ENCODE data around the gene SMYD4.
"Not testable (repeated sequence)": the region's sequence is repeated elsewhere in the genome, so short reads cannot be mapped to it uniquely, and the experiment has no call there.

Gene SMYD4

GRCh38 chr17:1829592-1830257 is at the start of gene SMYD4, which contains the start of gene RPA1:
TSS of gene SMYD4 (minus strand) at chr17:1829902. CDS start at chr17:1827994, 1,908 bp downstream.
TSS of gene RPA1 (plus strand) at chr17:1830005. CDS start at chr17:1830094, 89 bp downstream.
- DNase-seq (ENCODE audit: low spot score) = peak; percentile 100

GRCh38 chr17:1878419-1879121 is 48.9 kb upstream of the SMYD4 start:
- peak; percentile 19 for DNase-seq (ENCODE audit: low spot score)

DNA sequence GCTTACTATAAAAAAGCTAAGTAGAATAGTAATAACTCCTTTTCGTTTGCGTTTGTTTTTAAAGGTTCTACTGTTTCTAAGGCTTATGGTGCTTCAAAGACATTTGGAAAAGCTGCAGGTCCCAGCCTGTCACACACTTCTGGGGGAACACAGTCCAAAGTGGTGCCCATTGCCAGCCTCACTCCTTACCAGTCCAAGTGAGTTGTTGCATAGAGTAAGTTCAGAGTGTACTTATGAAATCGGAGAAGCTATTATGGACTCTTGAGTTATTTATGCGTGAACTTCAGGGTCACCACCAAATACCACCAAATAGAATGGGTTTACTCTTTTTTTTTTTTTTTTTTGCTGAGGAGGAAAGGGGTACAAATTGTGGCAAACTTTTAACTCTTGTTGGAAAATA is 45.9 kb upstream of the SMYD4 start:
- DNase-seq (ENCODE audit: low spot score) = no peak

DNA sequence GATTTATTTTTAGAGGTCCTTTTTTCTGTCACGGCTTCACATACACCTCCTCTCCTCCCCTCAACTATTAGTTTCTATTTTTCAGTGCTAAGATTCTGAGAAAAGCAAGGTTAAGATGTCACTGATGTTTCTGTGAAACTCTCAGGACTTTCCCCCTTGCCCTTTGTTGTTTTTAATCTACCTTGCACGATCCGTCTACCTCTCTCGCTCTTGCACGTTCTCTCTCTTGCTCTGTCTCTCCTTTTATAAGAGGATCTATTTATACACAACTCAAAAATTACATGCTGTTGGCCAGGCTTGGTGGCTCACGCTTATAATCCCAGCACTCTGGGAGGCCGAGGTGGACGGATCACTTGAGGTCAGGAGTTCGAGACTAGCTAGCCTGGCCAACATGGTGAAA is 43.7 kb upstream of the SMYD4 start:
- no peak for DNase-seq (ENCODE audit: low spot score)

- DNase-seq (ENCODE audit: low spot score) = no peak
Observed at GRCh38 chr17:1872976-1873375, 43.3 kb upstream of the SMYD4 start.

DNA sequence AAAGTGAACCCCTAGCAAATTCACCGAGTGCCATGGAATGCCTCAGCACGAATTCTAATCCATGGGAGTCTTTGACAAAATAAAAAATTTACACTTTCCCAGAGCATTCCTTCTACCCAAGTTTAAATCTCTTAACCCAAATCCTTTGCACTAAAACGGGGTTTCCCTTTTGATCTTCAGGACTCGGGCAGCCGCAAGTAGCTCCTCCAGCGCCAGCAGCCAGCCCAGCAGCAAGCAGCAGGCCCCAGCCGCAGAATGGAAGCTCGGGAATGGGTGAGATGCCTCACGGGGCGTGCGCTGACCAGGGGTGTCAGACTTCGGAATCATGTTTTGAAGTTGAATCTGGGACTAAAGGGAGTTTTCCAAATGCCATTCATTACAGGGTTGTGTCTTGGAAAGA is 42.6 kb upstream of the SMYD4 start:
- DNase-seq (ENCODE audit: low spot score) = no peak

DNA sequence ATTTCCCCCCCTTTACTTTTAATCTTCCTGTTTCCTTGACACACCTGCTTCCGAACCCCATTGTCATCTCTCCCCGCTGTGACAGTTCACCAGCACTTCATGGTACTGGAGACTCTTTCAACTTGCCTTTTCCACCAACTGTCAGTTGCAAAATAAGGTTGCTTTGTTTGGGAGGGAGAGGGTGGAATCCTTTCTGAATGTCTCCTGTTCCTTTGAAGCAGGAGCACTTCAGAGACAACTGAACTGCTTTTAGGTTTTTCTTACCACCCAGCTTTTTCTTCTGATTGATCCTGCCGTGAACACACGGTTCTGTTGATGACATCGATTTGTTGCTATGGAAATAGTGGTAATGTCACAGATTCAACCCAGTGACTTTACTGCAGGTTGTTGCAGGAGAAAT is 42.1 kb upstream of the SMYD4 start:
- DNase-seq (ENCODE audit: low spot score) = no peak

DNA sequence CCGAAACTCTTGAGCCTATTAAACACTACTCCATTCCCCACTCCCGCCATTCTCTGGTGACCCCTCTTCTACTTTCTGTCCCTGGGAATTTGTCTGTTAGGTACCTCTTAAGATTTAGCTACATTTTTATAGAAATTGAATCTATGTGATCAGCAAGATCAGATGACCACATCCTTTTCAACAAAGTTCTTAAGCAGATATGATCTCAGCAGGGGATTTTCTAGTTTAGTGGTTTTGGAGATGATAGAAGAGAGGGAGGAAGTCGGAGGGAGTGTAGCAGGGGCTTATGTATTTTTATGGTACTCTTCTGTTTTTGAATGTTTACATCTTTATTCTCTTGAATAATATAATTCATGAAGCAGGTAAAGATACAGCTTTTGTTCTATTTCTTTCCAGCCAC is 40.9 kb upstream of the SMYD4 start:
- DNase-seq (ENCODE audit: low spot score) = no peak

DNA sequence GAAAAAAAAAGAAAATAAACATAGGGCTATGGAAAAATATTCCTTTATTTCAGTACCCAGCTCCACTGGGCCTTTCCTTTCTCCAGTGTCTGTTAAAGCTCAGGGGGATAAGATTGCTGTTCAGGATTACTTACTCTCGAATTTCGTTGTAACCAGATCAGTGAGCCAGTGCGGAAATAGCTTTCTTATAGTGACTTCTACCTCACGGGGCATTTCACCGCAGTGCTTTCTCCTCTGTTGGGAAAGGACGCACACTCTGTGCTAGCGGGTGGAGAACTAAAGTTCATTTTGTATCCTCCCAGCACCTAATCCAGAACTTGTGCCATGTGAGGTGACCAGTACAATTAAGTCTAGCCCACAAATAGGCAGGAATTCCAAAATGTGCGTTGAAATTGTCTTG is 38.4 kb upstream of the SMYD4 start:
- DNase-seq (ENCODE audit: low spot score) = no peak

GRCh38 chr17:1867307-1867706 is 37.6 kb upstream of the SMYD4 start:
- no peak for DNase-seq (ENCODE audit: low spot score)

DNA sequence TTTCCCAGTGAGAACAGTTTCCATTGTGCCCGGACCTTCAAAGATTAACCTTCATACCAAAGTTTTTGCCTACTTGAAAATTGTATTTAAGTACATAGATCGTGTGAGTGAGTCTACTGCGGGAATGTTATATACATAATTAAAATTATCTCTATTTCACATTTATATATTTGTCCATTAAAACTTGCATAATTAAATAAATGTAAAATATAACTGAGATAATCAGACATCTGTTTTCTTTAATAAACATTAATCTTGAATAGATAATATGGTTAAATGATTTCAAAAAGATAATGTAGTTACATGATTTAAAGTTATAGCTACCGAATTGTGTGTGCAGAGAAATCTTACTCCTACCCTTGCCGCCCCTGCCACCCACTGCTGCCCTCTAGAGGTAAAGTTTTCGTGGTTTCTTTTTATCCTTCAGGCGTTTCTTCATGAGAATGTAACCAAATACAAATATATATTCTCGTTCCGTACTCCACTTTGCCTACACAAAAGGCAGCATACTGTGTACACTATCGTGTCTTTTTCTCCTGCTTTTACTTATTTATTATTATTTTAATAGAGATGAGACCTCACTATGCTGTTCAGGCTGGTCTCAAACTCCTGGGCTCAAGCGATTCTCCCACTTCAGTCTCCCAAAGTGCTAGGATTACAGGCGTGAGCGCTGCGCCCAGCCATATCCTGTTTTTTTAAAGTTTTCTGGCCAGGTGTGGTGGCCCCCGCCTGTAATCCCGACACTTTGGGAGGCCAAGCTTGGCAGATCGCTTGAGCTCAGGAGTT is 35.7 kb upstream of the SMYD4 start:
- peak; percentile 71 for DNase-seq (ENCODE audit: low spot score)

GRCh38 chr17:1861391-1862010 is 31.8 kb upstream of the SMYD4 start:
- no peak for DNase-seq (ENCODE audit: low spot score)

- no peak for DNase-seq (ENCODE audit: low spot score)
Observed at GRCh38 chr17:1860978-1861377, 31.3 kb upstream of the SMYD4 start.

DNA sequence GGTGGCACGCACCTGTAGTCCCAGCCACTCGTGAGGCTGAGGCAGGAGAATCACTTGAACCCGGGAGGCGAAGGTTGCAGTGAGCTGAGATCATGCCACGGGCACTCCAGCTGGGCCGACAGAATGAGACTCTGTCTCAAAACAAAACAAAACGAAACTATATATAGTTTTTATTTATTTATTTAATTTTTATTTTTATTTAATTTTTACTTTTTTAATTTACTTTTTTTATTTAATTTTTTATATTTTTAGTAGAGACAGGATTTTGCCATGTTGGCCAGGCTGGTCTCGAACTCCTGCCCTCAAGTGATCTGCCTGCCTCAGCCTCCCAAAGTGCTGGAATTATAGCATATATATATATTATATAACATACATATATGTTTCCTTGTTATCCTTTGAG is 26.8 kb upstream of the SMYD4 start:
- not testable (repeated sequence) for DNase-seq (ENCODE audit: low spot score)

DNA sequence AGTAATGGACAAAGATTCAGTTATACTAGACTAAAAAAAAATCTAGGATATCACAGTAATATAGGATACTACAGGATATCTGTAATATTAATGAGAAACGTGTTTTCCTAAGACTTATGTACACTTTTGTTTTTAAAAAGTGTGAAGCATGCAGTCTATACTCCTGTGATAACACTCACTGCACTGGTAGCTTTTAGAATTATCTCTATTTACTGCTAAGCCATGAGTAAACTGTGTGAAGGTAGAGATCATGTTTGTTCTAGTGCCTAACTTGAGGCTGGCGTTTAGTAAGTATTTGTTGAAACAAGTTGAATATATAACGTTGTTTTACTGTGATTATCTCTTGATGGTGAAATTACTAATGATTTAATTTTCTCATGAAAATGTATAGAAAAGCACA is 24.0 kb upstream of the SMYD4 start:
- no peak for DNase-seq (ENCODE audit: low spot score)

- DNase-seq (ENCODE audit: low spot score) = no peak
Observed at GRCh38 chr17:1852327-1852726, 22.6 kb upstream of the SMYD4 start.

- no peak for DNase-seq (ENCODE audit: low spot score)
Observed at GRCh38 chr17:1847191-1847590, 17.5 kb upstream of the SMYD4 start.

GRCh38 chr17:1843947-1844346 is 14.2 kb upstream of the SMYD4 start:
- DNase-seq (ENCODE audit: low spot score) = no peak

- DNase-seq (ENCODE audit: low spot score) = no peak
Observed at GRCh38 chr17:1839516-1839915, 9.8 kb upstream of the SMYD4 start.

GRCh38 chr17:1834380-1835149 is 4.9 kb upstream of the SMYD4 start:
- no peak for DNase-seq (ENCODE audit: low spot score)

GRCh38 chr17:1830288-1830687 is 586 bp upstream of the SMYD4 start:
- DNase-seq (ENCODE audit: low spot score) = no peak

DNA sequence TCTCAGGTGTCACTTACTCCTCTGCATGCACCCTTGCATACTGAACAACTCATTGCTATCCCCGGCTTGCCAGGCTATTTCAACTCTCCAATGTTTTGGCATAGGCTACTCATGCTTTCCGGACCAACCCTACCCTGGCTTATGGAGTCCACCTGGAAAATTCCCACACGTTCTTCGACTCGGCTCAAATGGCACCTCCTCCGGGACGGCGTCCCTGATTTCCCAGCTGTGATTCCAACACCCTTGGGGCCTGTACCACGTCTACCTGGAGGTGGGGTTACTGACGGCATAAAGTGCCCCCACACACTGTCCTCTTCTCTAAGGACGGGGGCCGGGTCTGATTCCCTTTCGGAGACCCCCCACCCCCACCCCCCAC is 498 bp downstream of the SMYD4 start:
- DNase-seq (ENCODE audit: low spot score) = no peak

All from GM03348 (cell line).